ENCODE data around the gene PPP3CA. TPM values are rescaled to one million over a fixed set of nuclear protein-coding genes. Genes with fewer than 3 reads are reported as not detected.
"Not testable (repeated sequence)": the region's sequence is repeated elsewhere in the genome, so short reads cannot be mapped to it uniquely, and the experiment has no call there.

PPP3CA gene
- total RNA-seq, 8 experiments from 2014 or later = 18.6 to 68.7 (median 22.6) TPM

GRCh38 chr4:101186567-101187184, 160.7 kb downstream of the PPP3CA start:
- no peak for ATAC-seq (replicated peaks in 6 of 8)
- 84 to 100% (median 99%) methylated on average over 1 to 4 of the region's 4 CpGs for WGBS, 10 experiments
- Histone ChIP-seq H3K27ac (no peak overlapping the region), H3K4me3 (no peak overlapping the region), H3K4me1 (replicated peaks in 1 of 2) (peaks cover 8 to 12% of the 10 kb centered on the region in 2 donors)
- in situ Hi-C loops (cut with MboI; ENCODE audit: low pct_unique_long_range_greater_than_20kb in 2 of 9, low sequenced_read_pairs in 9 of 9, unreplicated experiment in 9 of 9) = loop anchor here in 1 of 9 experiments (25.0 kb wide), 1 partner anchor 151 kb away; the partner anchor contains the start of gene PPP3CA

- no peak for ATAC-seq (replicated peaks in 6 of 8)
- Histone ChIP-seq H3K4me1 (replicated peaks in 1 of 2) (no peaks in the 10 kb centered on the region), H3K27ac (no peak overlapping the region), H3K4me3 (no peak overlapping the region)
- 93 to 100% (median 100%) methylated on average over 1 to 2 of the region's 2 CpGs; no CpG with 5 or more reads in 4 of the 10 experiments for WGBS, 10 experiments
- in situ Hi-C loops (cut with MboI; ENCODE audit: low pct_unique_long_range_greater_than_20kb in 2 of 9, low sequenced_read_pairs in 9 of 9, unreplicated experiment in 9 of 9) = loop anchor here in 1 of 9 experiments (25.0 kb wide), 1 partner anchor 153 kb away; the partner anchor contains the start of gene PPP3CA
Measured at GRCh38 chr4:101184668-101185067, 162.7 kb downstream of the PPP3CA start.

GRCh38 chr4:101183666-101184373, 163.5 kb downstream of the PPP3CA start:
- Histone ChIP-seq H3K4me3 (no peak overlapping the region), H3K27ac (no peak overlapping the region), H3K4me1 (replicated peaks in 1 of 2) (no peaks in the 10 kb centered on the region)
- 89 to 100% (median 100%) methylated on average over 1 to 3 of the region's 3 CpGs; no CpG with 5 or more reads in 1 of the 10 experiments for WGBS, 10 experiments
- in situ Hi-C loops (cut with MboI; ENCODE audit: low pct_unique_long_range_greater_than_20kb in 2 of 9, low sequenced_read_pairs in 9 of 9, unreplicated experiment in 9 of 9) = loop anchor here in 1 of 9 experiments (25.0 kb wide), 1 partner anchor 153 kb away; the partner anchor contains the start of gene PPP3CA
- no peak for ATAC-seq (replicated peaks in 6 of 8)

GRCh38 chr4:101183221-101183620, 164.1 kb downstream of the PPP3CA start:
- no peak overlapping the region for H3K27ac ChIP-seq
- no peak overlapping the region for H3K4me3 ChIP-seq
- WGBS, 10 experiments = 80 to 100% (median 100%) methylated on average over 1 to 2 of the region's 2 CpGs
- in situ Hi-C loops (cut with MboI; ENCODE audit: low pct_unique_long_range_greater_than_20kb in 2 of 9, low sequenced_read_pairs in 9 of 9, unreplicated experiment in 9 of 9) = loop anchor here in 1 of 9 experiments (25.0 kb wide), 1 partner anchor 154 kb away; the partner anchor contains the start of gene PPP3CA
- H3K4me1 ChIP-seq (replicated peaks in 1 of 2) = no peaks in the 10 kb centered on the region
- no peak for ATAC-seq (replicated peaks in 6 of 8)

- H3K4me1 ChIP-seq (replicated peaks in 1 of 2); H3K4me3 ChIP-seq; ATAC-seq (replicated peaks in 6 of 8); H3K27ac ChIP-seq: not testable (repeated sequence)
- in situ Hi-C loops (cut with MboI; ENCODE audit: low pct_unique_long_range_greater_than_20kb in 2 of 9, low sequenced_read_pairs in 9 of 9, unreplicated experiment in 9 of 9) = loop anchor here in 1 of 9 experiments (25.0 kb wide), 1 partner anchor 155 kb away; the partner anchor contains the start of gene PPP3CA
- 83 to 100% (median 94%) methylated on average over 1 to 4 of the region's 4 CpGs; no CpG with 5 or more reads in 1 of the 10 experiments for WGBS, 10 experiments
Measured at GRCh38 chr4:101182688-101183087, 164.6 kb downstream of the PPP3CA start.

- Histone ChIP-seq H3K4me3 (no peak overlapping the region), H3K27ac (no peak overlapping the region), H3K4me1 (replicated peaks in 1 of 2) (no peaks in the 10 kb centered on the region)
- WGBS, 10 experiments = 91 to 100% (median 100%) methylated on average over 2 of the region's 2 CpGs; no CpG with 5 or more reads in 3 of the 10 experiments
- ATAC-seq (replicated peaks in 6 of 8) = no peak
- in situ Hi-C loops (cut with MboI; ENCODE audit: low pct_unique_long_range_greater_than_20kb in 2 of 9, low sequenced_read_pairs in 9 of 9, unreplicated experiment in 9 of 9) = loop anchor here in 1 of 9 experiments (25.0 kb wide), 1 partner anchor 159 kb away; the partner anchor contains the start of gene PPP3CA
Measured at GRCh38 chr4:101178731-101179130, 168.6 kb downstream of the PPP3CA start.

- no peak overlapping the region for H3K27ac ChIP-seq
- no peak for ATAC-seq (replicated peaks in 6 of 8)
Measured at GRCh38 chr4:101177154-101177553, 170.2 kb downstream of the PPP3CA start.

GRCh38 chr4:101175896-101176676, 171.2 kb downstream of the PPP3CA start:
- no peak for ATAC-seq (replicated peaks in 6 of 8)
- 78 to 100% (median 86%) methylated on average over 3 to 5 of the region's 6 CpGs; no CpG with 5 or more reads in 1 of the 10 experiments for WGBS, 10 experiments
- in situ Hi-C loops (cut with MboI; ENCODE audit: low pct_unique_long_range_greater_than_20kb in 2 of 9, low sequenced_read_pairs in 9 of 9, unreplicated experiment in 9 of 9) = loop anchor here in 1 of 9 experiments (25.0 kb wide), 1 partner anchor 161 kb away; the partner anchor contains the start of gene PPP3CA
- Histone ChIP-seq H3K4me1 (replicated peaks in 1 of 2) (no peaks in the 10 kb centered on the region), H3K27ac (no peak overlapping the region), H3K4me3 (no peak overlapping the region)

More at GRCh38 chr4:101177154-101177553, 170.2 kb downstream of the PPP3CA start:
- WGBS, 10 experiments = 0 to 100% (median 44%) methylated on average over 1 of the region's 1 CpG; no CpG with 5 or more reads in 3 of the 10 experiments
- in situ Hi-C loops (cut with MboI; ENCODE audit: low pct_unique_long_range_greater_than_20kb in 2 of 9, low sequenced_read_pairs in 9 of 9, unreplicated experiment in 9 of 9) = loop anchor here in 1 of 9 experiments (25.0 kb wide), 1 partner anchor 160 kb away; the partner anchor contains the start of gene PPP3CA
- Histone ChIP-seq H3K4me3 (no peak overlapping the region), H3K4me1 (replicated peaks in 1 of 2) (no peaks in the 10 kb centered on the region)

- no peak overlapping the region for H3K27ac ChIP-seq
- no peak overlapping the region for H3K4me3 ChIP-seq
- WGBS, 10 experiments = 71 to 89% (median 81%) methylated on average over 2 to 4 of the region's 4 CpGs
- no peaks in the 10 kb centered on the region for H3K4me1 ChIP-seq (replicated peaks in 1 of 2)
- no peak for ATAC-seq (replicated peaks in 6 of 8)
- in situ Hi-C loops (cut with MboI; ENCODE audit: low pct_unique_long_range_greater_than_20kb in 2 of 9, low sequenced_read_pairs in 9 of 9, unreplicated experiment in 9 of 9) = loop anchor here in 2 of 9 experiments (25.0 kb wide), 2 partner anchors 162 to 537 kb away; partner anchors contain the start of gene PPP3CA (in 2 of the 2)
Measured at GRCh38 chr4:101174679-101175345, 172.5 kb downstream of the PPP3CA start.

GRCh38 chr4:101172369-101172768, 175.0 kb downstream of the PPP3CA start:
- WGBS, 10 experiments = 0 to 89% (median 50%) methylated on average over 1 of the region's 1 CpG; no CpG with 5 or more reads in 1 of the 10 experiments
- in situ Hi-C loops (cut with MboI; ENCODE audit: low pct_unique_long_range_greater_than_20kb in 2 of 9, low sequenced_read_pairs in 9 of 9, unreplicated experiment in 9 of 9) = loop anchor here in 1 of 9 experiments (25.0 kb wide), 2 partner anchors 165 to 540 kb away; partner anchors contain the start of gene PPP3CA

GRCh38 chr4:101171747-101172146, 175.6 kb downstream of the PPP3CA start:
- in situ Hi-C loops (cut with MboI; ENCODE audit: low pct_unique_long_range_greater_than_20kb in 2 of 9, low sequenced_read_pairs in 9 of 9, unreplicated experiment in 9 of 9) = loop anchor here in 1 of 9 experiments (25.0 kb wide), 2 partner anchors 166 to 541 kb away; partner anchors contain the start of gene PPP3CA
- peak in 6 of 8 experiments; percentile 35 to 86 (median 63) for ATAC-seq (replicated peaks in 6 of 8)
- no peak overlapping the region for H3K27ac ChIP-seq
- 11 to 83% (median 72%) methylated on average over 2 to 3 of the region's 3 CpGs; no CpG with 5 or more reads in 2 of the 10 experiments for WGBS, 10 experiments
- no peak overlapping the region for H3K4me3 ChIP-seq
- no peaks in the 10 kb centered on the region for H3K4me1 ChIP-seq (replicated peaks in 1 of 2)

More at GRCh38 chr4:101172369-101172768, 175.0 kb downstream of the PPP3CA start:
- ATAC-seq (replicated peaks in 6 of 8) = no peak
- no peaks in the 10 kb centered on the region for H3K4me1 ChIP-seq (replicated peaks in 1 of 2)
- H3K4me3 ChIP-seq = no peak overlapping the region
- H3K27ac ChIP-seq = no peak overlapping the region
